Measurements from ENCODE around the gene UBXN10. TPM values are rescaled to one million over a fixed set of nuclear protein-coding genes. Genes with fewer than 3 reads are reported as not detected.

Gene UBXN10
- total RNA-seq, 2 experiments from 2014 or later = 0.42 to 0.50 TPM

DNA sequence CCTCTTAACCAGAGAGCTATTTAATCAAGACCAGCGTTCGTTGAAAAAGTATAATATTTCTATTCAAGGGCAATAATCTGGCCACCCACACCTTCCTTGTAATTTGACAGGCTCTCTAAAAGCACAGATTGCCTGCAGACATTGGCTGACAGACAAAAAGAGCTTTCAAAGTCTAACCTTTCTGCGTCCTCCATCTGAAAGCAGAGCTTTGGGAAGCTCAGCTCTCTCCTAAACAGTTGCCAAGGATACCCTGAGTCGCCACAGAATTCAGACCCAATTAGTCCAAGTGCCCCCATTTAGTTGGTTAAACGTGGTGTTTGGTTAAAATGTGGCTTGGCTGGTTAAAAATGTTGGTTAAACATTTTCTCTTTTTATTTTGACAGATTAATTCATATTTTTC is 34.1 kb downstream of the UBXN10 start:
- peaks cover 5% of the 10 kb centered on the region; the same call in 1 of the 2 replicates for H3K9me3 ChIP-seq (ENCODE audit: low read length)
- ChIA-PET POLR2A (interaction anchor here (1.0 kb wide), 1 partner anchor 259 kb away, joined by 3 read pairs; no protein-coding TSS in a partner anchor), CTCF (ENCODE audit: unreplicated experiment) (interaction anchor here (0.6 kb wide), 1 partner anchor 741 kb away, joined by 3 read pairs; no protein-coding TSS in a partner anchor)
- no peak overlapping the region for H3K4me3 ChIP-seq (ENCODE audit: low read depth, low read length, poor library complexity, severe bottlenecking)
- no peaks in the 10 kb centered on the region for H3K9me2 ChIP-seq (ENCODE audit: insufficient read depth, low read length)
- H3K27ac ChIP-seq (ENCODE audit: low read depth, low read length, poor library complexity, severe bottlenecking) = no peak overlapping the region
- intact Hi-C loops (cut with micrococcal nuclease; ENCODE audit: unreplicated experiment) = no loop called here
- H2AFZ ChIP-seq (ENCODE audit: low read length) = no peak overlapping the region
- TF ChIP-seq, protein P1, sequence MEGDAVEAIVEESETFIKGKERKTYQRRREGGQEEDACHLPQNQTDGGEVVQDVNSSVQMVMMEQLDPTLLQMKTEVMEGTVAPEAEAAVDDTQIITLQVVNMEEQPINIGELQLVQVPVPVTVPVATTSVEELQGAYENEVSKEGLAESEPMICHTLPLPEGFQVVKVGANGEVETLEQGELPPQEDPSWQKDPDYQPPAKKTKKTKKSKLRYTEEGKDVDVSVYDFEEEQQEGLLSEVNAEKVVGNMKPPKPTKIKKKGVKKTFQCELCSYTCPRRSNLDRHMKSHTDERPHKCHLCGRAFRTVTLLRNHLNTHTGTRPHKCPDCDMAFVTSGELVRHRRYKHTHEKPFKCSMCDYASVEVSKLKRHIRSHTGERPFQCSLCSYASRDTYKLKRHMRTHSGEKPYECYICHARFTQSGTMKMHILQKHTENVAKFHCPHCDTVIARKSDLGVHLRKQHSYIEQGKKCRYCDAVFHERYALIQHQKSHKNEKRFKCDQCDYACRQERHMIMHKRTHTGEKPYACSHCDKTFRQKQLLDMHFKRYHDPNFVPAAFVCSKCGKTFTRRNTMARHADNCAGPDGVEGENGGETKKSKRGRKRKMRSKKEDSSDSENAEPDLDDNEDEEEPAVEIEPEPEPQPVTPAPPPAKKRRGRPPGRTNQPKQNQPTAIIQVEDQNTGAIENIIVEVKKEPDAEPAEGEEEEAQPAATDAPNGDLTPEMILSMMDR (conservative IDR thresholded peaks at IDR 0.05; ENCODE audit: low read length) = no peak
- no peak for TF ChIP-seq EZH2phosphoT487 (IDR thresholded peaks at IDR 0.05; ENCODE audit: borderline replicate concordance, low read depth, low read length)
- no TSS peak for BruUV-seq (replicated peaks)
- no peak overlapping the region for H3K4me2 ChIP-seq (ENCODE audit: low read length)
- no peaks in the 10 kb centered on the region for H3K79me2 ChIP-seq (ENCODE audit: insufficient read depth, low read depth, low read length)
- H4K20me1 ChIP-seq (ENCODE audit: insufficient read depth, low read length) = no peaks in the 10 kb centered on the region
- DNase-seq (ENCODE audit: low spot score) = no peak
- H3K36me3 ChIP-seq (ENCODE audit: insufficient read depth, low read length) = no peaks in the 10 kb centered on the region
- no peaks in the 10 kb centered on the region for H3K4me1 ChIP-seq (ENCODE audit: insufficient read depth, low read length, poor library complexity, severe bottlenecking)

DNA sequence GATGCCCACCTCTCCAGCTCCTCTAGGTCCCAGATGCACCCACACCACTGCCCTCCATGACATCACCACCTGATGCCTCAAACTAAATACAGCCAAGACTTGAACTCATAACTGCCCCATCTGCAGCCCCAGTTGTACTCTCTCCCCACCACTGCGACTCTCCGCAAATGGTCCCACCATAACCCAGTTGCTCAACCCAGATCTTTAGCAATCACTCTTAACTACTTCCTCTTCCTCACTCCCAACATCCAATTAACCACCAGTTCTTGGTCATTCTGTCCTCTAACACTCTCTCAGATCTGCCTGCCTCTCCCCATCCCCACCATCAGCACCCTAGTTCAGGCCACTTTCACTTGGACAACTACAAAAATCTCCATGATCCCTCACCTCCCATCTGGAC is 37.2 kb downstream of the UBXN10 start:
- H3K27ac ChIP-seq (ENCODE audit: low read depth, low read length, poor library complexity, severe bottlenecking) = no peak overlapping the region
- no peak overlapping the region for H2AFZ ChIP-seq (ENCODE audit: low read length)
- no peak overlapping the region for H3K4me2 ChIP-seq (ENCODE audit: low read length)
- ChIA-PET POLR2A (interaction anchor here (1.4 kb wide), 1 partner anchor 10 kb away, joined by 3 read pairs; no protein-coding TSS in a partner anchor), CTCF (ENCODE audit: unreplicated experiment) (no interaction called here)
- no peaks in the 10 kb centered on the region for H3K36me3 ChIP-seq (ENCODE audit: insufficient read depth, low read length)
- no TSS peak for BruUV-seq (replicated peaks)
- no peaks in the 10 kb centered on the region for H3K9me2 ChIP-seq (ENCODE audit: insufficient read depth, low read length)
- H3K9me3 ChIP-seq (ENCODE audit: low read length) = peaks cover 7% of the 10 kb centered on the region; the same call in 1 of the 2 replicates
- no peaks in the 10 kb centered on the region for H3K79me2 ChIP-seq (ENCODE audit: insufficient read depth, low read depth, low read length)
- DNase-seq (ENCODE audit: low spot score) = no peak
- no peak overlapping the region for H3K4me3 ChIP-seq (ENCODE audit: low read depth, low read length, poor library complexity, severe bottlenecking)
- TF ChIP-seq EZH2phosphoT487 (IDR thresholded peaks at IDR 0.05; ENCODE audit: borderline replicate concordance, low read depth, low read length) = no peak
- TF ChIP-seq, protein P1 (conservative IDR thresholded peaks at IDR 0.05; ENCODE audit: low read length) = no peak
- no peaks in the 10 kb centered on the region for H3K4me1 ChIP-seq (ENCODE audit: insufficient read depth, low read length, poor library complexity, severe bottlenecking)
- H4K20me1 ChIP-seq (ENCODE audit: insufficient read depth, low read length) = no peaks in the 10 kb centered on the region
- intact Hi-C loops (cut with micrococcal nuclease; ENCODE audit: unreplicated experiment) = no loop called here

DNA sequence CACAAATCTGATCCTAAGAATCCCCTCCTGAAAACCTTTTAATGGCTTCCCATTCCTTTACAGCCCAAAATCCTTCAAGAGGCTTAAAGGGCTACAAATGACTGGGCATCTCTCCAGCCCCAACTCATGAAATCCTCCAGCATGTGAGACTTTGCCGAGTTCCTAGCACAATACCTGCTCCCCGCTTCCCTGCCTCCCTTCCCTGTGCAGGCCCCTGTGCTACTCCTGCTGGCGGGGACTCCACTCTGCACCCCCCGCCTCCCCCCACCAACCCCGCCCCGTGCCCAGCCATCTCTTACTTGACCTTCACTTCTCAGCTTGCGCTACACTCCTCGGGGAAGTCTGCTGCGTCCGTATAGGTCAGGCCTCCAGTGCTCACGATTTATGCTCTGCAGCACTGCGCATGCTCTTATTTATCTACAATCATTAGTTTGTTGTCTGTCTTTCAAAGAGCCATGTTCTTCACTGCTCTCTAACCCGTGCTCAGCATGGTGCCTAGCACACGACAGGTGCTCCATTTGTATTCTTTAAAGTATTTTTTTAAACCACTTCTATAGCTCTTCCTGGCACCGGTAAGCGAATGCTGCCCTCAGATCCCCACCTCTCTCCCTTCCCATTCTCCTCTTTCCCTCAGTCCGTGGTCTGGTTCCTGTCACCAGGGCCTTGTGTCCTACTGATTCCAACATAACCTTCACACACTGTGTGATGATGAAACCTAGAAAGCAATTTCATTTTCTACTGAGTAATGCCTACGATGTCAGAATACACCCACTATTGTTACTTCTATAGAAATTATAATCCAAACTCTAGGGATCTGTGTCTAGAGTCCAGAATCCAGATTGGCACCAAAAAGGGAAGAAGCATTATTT is 37.9 kb downstream of the UBXN10 start:
- Histone ChIP-seq H3K4me2 (ENCODE audit: low read length) (no peak overlapping the region), H3K79me2 (ENCODE audit: insufficient read depth, low read depth, low read length) (no peaks in the 10 kb centered on the region), H3K9me3 (ENCODE audit: low read length) (peaks cover 7% of the 10 kb centered on the region; the same call in 1 of the 2 replicates), H3K4me3 (ENCODE audit: low read depth, low read length, poor library complexity, severe bottlenecking) (no peak overlapping the region), H3K9me2 (ENCODE audit: insufficient read depth, low read length) (no peaks in the 10 kb centered on the region), H3K36me3 (ENCODE audit: insufficient read depth, low read length) (no peaks in the 10 kb centered on the region), H3K27ac (ENCODE audit: low read depth, low read length, poor library complexity, severe bottlenecking) (no peak overlapping the region), H4K20me1 (ENCODE audit: insufficient read depth, low read length) (no peaks in the 10 kb centered on the region), H3K4me1 (ENCODE audit: insufficient read depth, low read length, poor library complexity, severe bottlenecking) (no peaks in the 10 kb centered on the region), H2AFZ (ENCODE audit: low read length) (no peak overlapping the region)
- intact Hi-C loops (cut with micrococcal nuclease; ENCODE audit: unreplicated experiment) = no loop called here
- ChIA-PET POLR2A (no interaction called here), CTCF (ENCODE audit: unreplicated experiment) (no interaction called here)
- no TSS peak for BruUV-seq (replicated peaks)
- DNase-seq (ENCODE audit: low spot score) = no peak
- TF ChIP-seq, protein P1 (conservative IDR thresholded peaks at IDR 0.05; ENCODE audit: low read length) = no peak
- no peak for TF ChIP-seq EZH2phosphoT487 (IDR thresholded peaks at IDR 0.05; ENCODE audit: borderline replicate concordance, low read depth, low read length)
